ENCODE data around the gene SPP1. TPM values are rescaled to one million over a fixed set of nuclear protein-coding genes. Genes with fewer than 3 reads are reported as not detected.

The SPP1 gene
- total RNA-seq, 1 experiment from 2014 or later: 0.99 TPM

- no peak for DNase-seq (ENCODE audit: low spot score)
These were observed 21.7 kb upstream of the SPP1 start for GRCh38 chr4:87953826-87954225.

- DNase-seq (ENCODE audit: low spot score): no peak
These were observed 19.0 kb upstream of the SPP1 start for GRCh38 chr4:87956501-87956900.

GRCh38 chr4:87957061-87957460, 18.5 kb upstream of the SPP1 start:
- no peak for DNase-seq (ENCODE audit: low spot score)

- no peak for DNase-seq (ENCODE audit: low spot score)
These were observed 13.5 kb upstream of the SPP1 start for GRCh38 chr4:87961993-87962392.

GRCh38 chr4:87962398-87963146, 12.9 kb upstream of the SPP1 start:
- DNase-seq (ENCODE audit: low spot score): no peak

GRCh38 chr4:87965501-87965975, 10.0 kb upstream of the SPP1 start:
- DNase-seq (ENCODE audit: low spot score): no peak

- no peak for DNase-seq (ENCODE audit: low spot score)
These were observed 9.4 kb upstream of the SPP1 start for GRCh38 chr4:87966095-87966496.

GRCh38 chr4:87967193-87967592, 8.3 kb upstream of the SPP1 start:
- no peak for DNase-seq (ENCODE audit: low spot score)

- no peak for DNase-seq (ENCODE audit: low spot score)
These were observed 5.4 kb upstream of the SPP1 start for GRCh38 chr4:87970121-87970520.

- DNase-seq (ENCODE audit: low spot score): no peak
These were observed 3.6 kb upstream of the SPP1 start for GRCh38 chr4:87971866-87972265.

- peak; percentile 83 for DNase-seq (ENCODE audit: low spot score)
These were observed 2.0 kb upstream of the SPP1 start for GRCh38 chr4:87973283-87974169.

- no peak for DNase-seq (ENCODE audit: low spot score)
These were observed 555 bp upstream of the SPP1 start for GRCh38 chr4:87974856-87975462.

- no peak for DNase-seq (ENCODE audit: low spot score)
These were observed 2.2 kb downstream of the SPP1 start for GRCh38 chr4:87977521-87978278.

- no peak for DNase-seq (ENCODE audit: low spot score)
These were observed 3.2 kb downstream of the SPP1 start for GRCh38 chr4:87978681-87979080.

- no peak for DNase-seq (ENCODE audit: low spot score)
These were observed 4.3 kb downstream of the SPP1 start for GRCh38 chr4:87979810-87980209.

GRCh38 chr4:87981486-87981885, 6.0 kb downstream of the SPP1 start:
- no peak for DNase-seq (ENCODE audit: low spot score)

GRCh38 chr4:87982036-87982435, 6.5 kb downstream of the SPP1 start:
- no peak for DNase-seq (ENCODE audit: low spot score)

- no peak for DNase-seq (ENCODE audit: low spot score)
These were observed 7.0 kb downstream of the SPP1 start for GRCh38 chr4:87982446-87983010.

GRCh38 chr4:87983996-87984395, 8.5 kb downstream of the SPP1 start:
- DNase-seq (ENCODE audit: low spot score): no peak

- peak; percentile 82 for DNase-seq (ENCODE audit: low spot score)
These were observed 9.8 kb downstream of the SPP1 start for GRCh38 chr4:87985097-87985886.

- no peak for DNase-seq (ENCODE audit: low spot score)
These were observed 10.3 kb downstream of the SPP1 start for GRCh38 chr4:87985887-87986200.

All from HT-29 (cell line).